AG04449 (cell line): ENCODE results near the gene DOCK1.

Source experiments
- CTCF ChIA-PET: fragments of 350-600 bp; formaldehyde crosslinking; extraction: SDS; loops from one replicate; lab custom pipeline; 2021; ENCODE audit warnings: antibody characterized with exemption; lab: Yijun Ruan, JAX
- POLR2A ChIA-PET: fragments of 400-600, 350-600 bp; formaldehyde crosslinking; extraction: SDS; loops from one replicate; lab custom pipeline; 2020; ENCODE audit warnings: antibody characterized with exemption, inconsistent platforms; lab: Yijun Ruan, JAX
- DNase-seq: peaks from one replicate; pipeline ENCODE4 v3.0.0-alpha.2; 2010; ENCODE audit warnings: low read depth, low spot score
- H3K4me3 ChIP-seq: 2 replicates; pipeline ENCODE4 v1.5.1; 2011; ENCODE audit warnings: low read depth, mild to moderate bottlenecking, control low read depth, low read length
- TF ChIP-seq, protein P1 (sequence below): IDR thresholded peaks from one replicate; pipeline ENCODE4 v1.5.1; 2011; ENCODE audit warnings: mild to moderate bottlenecking, moderate library complexity, low read length, control low read depth, inconsistent platforms; ENCODE audit not compliant: insufficient read depth; ENCODE audit errors: missing control alignments

Gene DOCK1

DNA sequence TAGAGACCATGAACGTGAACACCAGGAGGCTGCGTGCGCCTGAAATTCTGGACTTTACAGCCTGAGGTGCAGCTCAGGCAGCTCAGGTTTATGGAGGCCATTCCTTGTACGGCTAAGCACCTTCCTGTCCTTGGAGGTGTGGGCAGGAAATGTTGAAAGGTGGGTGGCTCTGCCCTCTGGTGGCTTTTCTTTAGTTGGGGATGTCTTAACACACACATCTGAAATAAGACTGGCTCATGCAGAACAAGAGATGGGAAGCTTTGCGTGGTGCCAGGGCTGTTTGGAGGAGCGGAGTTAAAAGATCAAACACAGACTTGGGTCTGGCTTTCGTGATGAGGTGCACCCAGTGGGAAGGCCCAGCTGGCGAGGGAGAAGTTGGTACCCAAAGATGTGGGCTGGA lies 64.1 kb downstream of the DOCK1 start:
- POLR2A ChIA-PET = no interaction called here
- no peak overlapping the region for H3K4me3 ChIP-seq
- CTCF ChIA-PET = interaction anchor here (1.0 kb wide), 1 partner anchor 35 kb away, joined by 3 read pairs; no protein-coding TSS in a partner anchor
- TF ChIP-seq, protein P1, sequence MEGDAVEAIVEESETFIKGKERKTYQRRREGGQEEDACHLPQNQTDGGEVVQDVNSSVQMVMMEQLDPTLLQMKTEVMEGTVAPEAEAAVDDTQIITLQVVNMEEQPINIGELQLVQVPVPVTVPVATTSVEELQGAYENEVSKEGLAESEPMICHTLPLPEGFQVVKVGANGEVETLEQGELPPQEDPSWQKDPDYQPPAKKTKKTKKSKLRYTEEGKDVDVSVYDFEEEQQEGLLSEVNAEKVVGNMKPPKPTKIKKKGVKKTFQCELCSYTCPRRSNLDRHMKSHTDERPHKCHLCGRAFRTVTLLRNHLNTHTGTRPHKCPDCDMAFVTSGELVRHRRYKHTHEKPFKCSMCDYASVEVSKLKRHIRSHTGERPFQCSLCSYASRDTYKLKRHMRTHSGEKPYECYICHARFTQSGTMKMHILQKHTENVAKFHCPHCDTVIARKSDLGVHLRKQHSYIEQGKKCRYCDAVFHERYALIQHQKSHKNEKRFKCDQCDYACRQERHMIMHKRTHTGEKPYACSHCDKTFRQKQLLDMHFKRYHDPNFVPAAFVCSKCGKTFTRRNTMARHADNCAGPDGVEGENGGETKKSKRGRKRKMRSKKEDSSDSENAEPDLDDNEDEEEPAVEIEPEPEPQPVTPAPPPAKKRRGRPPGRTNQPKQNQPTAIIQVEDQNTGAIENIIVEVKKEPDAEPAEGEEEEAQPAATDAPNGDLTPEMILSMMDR = no peak
- no peak for DNase-seq

DNA sequence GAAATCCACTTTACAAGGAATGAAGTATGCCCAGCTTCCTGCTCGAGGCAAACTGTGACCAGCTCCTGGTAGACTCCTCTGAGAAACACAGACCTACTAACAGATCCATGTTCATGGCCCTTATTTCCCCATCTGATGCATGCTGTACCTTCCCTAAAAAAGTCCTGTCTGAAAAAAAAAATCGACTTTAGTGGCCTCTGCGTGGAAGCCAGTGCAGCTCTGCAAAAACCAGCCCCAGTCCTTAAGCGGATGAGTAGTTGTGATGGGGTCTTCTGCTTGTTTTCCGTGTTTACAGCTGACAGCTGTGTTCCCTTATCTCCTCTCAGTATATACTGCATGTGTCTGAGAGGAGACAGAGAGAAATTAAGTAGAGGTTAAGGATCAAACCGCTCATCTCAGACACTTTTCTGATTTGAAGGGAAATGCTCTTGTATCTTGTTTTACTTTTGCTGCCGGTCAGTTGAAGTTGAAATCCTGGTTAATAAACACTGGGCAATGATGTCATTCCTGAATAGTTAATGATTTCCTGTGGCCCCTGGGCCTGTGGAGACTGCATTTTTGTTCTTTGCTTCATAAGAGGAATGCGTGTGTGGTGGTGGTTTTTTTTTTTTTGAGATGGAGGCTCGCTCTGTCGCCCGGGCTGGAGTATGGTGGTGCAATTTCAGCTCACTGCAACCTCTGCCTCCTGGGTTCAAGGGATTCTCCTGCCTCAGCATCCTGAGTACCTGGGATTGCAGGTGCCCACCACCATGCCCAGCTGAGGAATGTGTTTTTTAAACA lies 67.6 kb downstream of the DOCK1 start:
- TF ChIP-seq, protein P1 = no peak
- ChIA-PET CTCF (no interaction called here), POLR2A (interaction anchor here (0.6 kb wide), 1 partner anchor 403 kb away, joined by 3 read pairs; no protein-coding TSS in a partner anchor)
- H3K4me3 ChIP-seq = peak overlapping the region; percentile 39
- peak; percentile 80 for DNase-seq

DNA sequence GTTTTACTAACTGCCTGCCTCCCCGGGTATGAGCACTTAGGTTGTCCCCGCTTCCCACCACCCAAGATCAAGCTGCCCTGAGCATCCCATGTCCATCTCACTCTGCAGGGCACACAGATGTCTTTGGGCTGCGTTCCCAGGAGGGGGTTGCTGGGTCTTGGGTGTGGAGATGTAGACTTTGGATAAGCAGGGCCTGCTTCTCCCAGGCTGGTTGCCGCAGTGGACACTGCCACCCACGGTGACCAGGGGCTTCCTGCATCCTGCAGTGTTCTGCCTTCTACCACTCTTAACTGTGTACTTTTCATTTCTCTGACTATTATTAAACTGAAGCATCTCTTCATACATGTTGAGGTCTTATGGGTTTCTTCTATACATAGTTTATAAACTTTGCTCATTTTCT lies 70.0 kb downstream of the DOCK1 start:
- no peak for DNase-seq
- no peak overlapping the region for H3K4me3 ChIP-seq
- ChIA-PET CTCF (no interaction called here), POLR2A (no interaction called here)
- TF ChIP-seq, protein P1 = no peak

DNA sequence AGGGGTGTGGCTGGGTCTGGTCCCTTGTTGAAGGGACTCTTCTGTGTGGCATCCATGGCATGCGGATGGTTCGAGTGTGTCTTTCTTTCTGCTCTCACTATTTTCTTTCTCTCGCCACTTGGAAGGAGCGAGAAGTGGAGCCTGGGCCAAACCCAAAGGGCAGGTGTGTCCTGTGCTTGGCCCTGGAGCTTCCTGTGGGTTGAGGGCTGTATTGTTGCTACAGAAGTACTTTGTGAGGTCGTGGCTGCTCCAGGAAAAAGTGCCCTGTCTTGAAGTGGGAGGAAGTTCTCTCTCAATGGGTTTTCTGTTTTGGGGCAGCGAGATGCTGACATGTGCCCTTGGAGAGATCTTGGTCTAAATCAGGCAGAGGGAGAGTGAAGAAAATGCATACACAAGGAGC lies 72.0 kb downstream of the DOCK1 start:
- H3K4me3 ChIP-seq = no peak overlapping the region
- ChIA-PET POLR2A (no interaction called here), CTCF (no interaction called here)
- TF ChIP-seq, protein P1 = no peak
- DNase-seq = no peak

DNA sequence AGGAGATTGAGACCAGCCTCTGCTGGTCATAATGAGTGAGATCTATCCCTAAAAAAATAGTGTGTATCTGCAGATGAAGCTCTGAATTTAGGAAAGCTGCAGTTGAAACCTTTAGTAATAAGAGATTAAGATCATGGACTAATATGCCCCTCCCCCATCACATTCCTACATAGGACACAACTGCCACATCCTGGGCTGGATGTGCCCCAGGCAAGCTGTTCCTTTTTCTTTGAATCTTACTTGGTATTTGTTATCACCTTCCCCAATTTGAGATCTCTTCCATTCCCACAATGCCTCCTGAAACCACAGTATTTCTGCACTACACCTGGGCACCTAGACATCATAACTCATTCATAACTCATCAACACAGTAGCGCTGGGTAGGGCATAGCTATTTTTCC lies 74.1 kb downstream of the DOCK1 start:
- ChIA-PET POLR2A (no interaction called here), CTCF (no interaction called here)
- DNase-seq = no peak
- TF ChIP-seq, protein P1 = no peak
- H3K4me3 ChIP-seq = no peak overlapping the region

DNA sequence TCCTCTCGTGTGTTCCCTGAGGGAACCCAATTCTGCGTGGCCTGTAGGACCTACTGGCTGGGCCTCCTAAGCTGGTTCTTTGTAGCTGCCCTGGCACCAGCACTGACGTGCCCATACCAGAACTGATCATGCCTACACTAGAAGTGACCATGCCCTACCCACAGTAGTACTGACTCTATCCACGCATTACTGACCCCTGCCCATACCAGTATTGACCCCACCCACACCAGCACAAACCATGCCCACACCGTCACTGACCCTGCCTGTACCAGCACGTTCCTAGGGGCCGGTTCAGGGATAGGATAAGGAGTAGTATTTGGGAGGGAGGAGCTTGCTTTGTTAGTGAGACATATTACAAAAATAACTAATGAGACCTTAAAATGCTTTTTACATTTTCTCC lies 88.0 kb downstream of the DOCK1 start:
- ChIA-PET POLR2A (no interaction called here), CTCF (no interaction called here)
- no peak overlapping the region for H3K4me3 ChIP-seq
- no peak for DNase-seq
- TF ChIP-seq, protein P1 = no peak
